Mesenteric fat pad (tissue), 1 donor: ENCODE results near the gene TRIM45. TPM values are rescaled to one million over a fixed set of nuclear protein-coding genes. Genes with fewer than 3 reads are reported as not detected.

Source experiments
- DNase-seq: peaks from one replicate; pipeline ENCODE4 v3.0.0-alpha.2; 2020; ENCODE audit warnings: low spot score
- total RNA-seq: library from RNA; stranded (reverse); fragmentation: NEBNext Ultra II Directional; extraction: Animal tissue kit (Norgen Biotek cat#: 25700); gene quantifications from one replicate; pipeline ENCODE4 v1.2.1, GENCODE V29; 2021
- donor health status: DM: yes; HTN: yes; CAD: no.

The TRIM45 gene
- total RNA-seq, 1 donor from 2014 or later: 0.64 TPM

- no peak for DNase-seq
Observed at GRCh38 chr1:117101334-117101733, 20.2 kb downstream of the TRIM45 start.

DNA sequence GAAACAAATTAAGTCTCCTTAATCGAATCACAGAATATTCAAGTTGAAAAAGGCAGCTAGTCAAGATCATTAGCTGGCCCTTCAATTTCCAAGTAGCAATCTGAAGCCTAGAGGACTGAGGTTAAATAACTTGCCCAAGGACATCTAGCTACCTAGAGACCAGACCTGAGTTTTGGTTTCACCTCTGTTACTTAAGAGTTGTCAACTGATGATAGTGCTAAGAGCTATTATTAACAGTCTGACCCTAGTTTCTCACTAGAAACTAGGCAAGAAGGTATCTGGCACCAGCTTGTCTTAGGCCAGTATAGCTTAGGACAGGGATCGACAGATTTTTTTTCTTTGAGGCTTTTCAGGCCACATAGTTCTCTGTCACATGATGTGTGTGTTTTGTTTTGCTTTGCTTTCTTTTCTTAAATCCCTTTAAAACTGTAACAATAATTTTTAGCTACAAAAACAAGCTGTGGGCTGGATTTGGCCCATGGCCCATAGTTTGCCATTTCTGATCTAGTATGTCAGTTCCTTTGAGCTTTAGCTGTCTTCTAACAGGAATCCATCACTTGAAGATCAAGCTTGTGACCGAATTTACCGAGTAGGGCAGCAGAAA, 23.2 kb downstream of the TRIM45 start:
- DNase-seq: no peak

- DNase-seq: no peak
Observed at GRCh38 chr1:117097443-117097842, 24.1 kb downstream of the TRIM45 start.

GRCh38 chr1:117096951-117097408, 24.6 kb downstream of the TRIM45 start:
- DNase-seq: no peak

- DNase-seq: no peak
Observed at GRCh38 chr1:117094841-117095604, 26.5 kb downstream of the TRIM45 start.

GRCh38 chr1:117093870-117094621, 27.5 kb downstream of the TRIM45 start:
- DNase-seq: no peak

- no peak for DNase-seq
Observed at GRCh38 chr1:117093091-117093534, 28.4 kb downstream of the TRIM45 start.

DNA sequence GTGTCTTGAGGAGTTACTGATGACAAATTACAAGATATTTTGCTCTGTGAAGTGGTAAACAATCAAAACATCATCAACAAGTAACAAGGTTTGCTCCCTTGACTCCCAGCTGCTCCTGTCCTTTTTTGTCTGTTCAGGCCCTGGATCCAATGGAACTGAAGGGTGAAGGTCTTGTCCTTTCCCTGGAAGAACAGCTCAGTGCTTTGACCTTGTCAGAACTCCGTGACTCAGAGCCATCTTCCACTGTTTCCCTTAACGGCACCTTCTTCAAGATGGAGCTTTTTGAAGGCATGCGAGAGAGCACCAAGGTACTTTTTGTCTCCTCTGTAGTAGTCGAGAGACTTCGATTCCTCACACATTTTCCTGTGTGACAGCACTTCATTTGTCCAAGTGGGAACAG, 29.0 kb downstream of the TRIM45 start:
- no peak for DNase-seq

GRCh38 chr1:117089996-117090395, 31.6 kb downstream of the TRIM45 start:
- no peak for DNase-seq

DNA sequence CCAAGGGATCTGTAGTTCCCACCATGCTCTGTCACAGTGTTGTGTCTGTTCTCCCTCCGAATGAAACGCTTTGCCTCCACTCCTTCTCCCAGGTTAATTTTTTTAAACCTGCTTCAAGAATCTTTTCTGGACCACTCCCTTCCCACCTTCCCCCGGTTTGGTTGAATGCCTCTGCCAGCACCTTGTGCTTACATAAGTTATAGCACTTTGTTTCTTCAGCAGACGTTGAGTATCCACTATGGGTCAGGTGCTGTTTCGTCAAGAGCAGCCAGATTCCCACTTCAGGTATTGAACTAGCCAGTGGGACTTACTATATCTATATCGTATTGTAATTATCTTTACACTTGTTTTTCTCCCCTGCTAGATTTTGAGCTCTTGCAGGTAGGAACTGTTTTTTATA, 33.9 kb downstream of the TRIM45 start:
- no peak for DNase-seq

- no peak for DNase-seq
Observed at GRCh38 chr1:117084231-117084630, 37.3 kb downstream of the TRIM45 start.

GRCh38 chr1:117079737-117080136, 41.8 kb downstream of the TRIM45 start:
- DNase-seq: no peak

GRCh38 chr1:117077267-117077666, 44.3 kb downstream of the TRIM45 start:
- no peak for DNase-seq

- DNase-seq: no peak
Observed at GRCh38 chr1:117076648-117077047, 44.9 kb downstream of the TRIM45 start.

GRCh38 chr1:117070124-117070523, 51.4 kb downstream of the TRIM45 start:
- DNase-seq: no peak

DNA sequence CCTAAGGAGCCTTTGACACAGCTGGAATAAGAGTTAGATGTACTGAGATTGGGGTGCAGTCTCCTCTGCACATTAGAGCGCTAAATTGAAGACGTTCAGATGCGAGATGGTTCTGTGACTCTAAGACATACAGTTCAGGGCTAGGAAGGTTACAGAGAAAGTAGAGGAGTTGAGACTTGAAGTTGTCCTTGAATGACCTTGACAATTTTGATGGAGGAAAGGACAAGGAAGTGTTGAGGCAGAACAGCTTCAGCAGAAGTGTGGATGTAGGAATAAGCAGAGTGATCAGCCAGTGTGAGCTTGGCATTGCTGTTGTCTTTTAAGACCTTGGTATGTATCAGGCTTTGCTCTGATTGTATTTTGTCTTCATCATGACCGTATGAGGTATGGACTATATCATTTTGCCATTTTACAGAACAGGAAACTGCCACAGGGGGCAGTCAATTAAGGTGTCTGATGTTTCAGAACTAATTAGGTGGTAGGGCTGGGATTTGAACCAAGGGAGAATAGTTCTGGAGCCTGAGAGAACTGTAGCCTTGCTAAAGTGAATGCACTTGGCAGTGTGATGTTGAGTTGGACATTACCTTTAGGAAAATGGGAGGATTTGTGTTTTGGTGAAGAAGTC, 52.2 kb downstream of the TRIM45 start:
- no peak for DNase-seq

- no peak for DNase-seq
Observed at GRCh38 chr1:117068580-117068979, 53.0 kb downstream of the TRIM45 start.

GRCh38 chr1:117067533-117068370, 53.8 kb downstream of the TRIM45 start:
- DNase-seq: no peak

DNA sequence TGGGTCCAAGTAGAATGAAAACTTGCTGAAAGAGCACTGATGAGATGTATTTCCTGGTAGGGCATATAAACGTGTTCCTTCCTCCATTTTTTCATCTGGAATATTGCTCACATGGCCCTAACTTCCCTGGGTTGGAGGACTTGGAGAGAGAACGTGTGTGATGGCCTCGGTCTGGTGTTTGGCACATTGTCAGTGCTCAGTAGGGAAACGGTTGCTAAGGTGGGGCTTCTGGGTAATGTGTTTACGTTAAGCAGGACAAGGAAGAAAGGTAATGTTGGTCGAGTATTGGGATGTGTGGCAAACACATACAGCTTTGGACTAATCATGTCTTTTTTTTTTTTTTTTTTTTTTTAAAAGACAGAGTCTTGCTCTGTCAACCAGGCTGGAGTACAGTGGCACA, 55.2 kb downstream of the TRIM45 start:
- DNase-seq: no peak

DNA sequence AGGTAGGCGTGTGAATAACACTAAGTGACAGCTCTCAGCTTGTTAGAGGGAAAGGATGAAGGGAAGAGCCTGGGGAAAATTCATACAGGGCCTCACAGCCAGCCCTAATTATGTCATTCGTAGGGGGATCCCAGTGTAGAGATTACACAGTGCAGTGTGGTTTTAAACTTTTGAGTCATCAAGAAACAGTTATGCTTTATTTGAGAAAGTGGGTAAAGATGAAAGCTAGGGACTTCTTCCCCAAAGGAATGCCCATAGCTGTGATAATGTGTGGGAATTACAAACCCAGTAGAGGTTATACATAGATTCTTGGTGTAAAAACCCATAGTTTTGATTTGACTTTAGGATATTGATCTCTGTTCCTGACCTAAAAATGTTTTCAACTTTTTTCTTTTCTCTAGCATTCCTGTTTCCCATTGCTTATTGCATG, 59.5 kb downstream of the TRIM45 start:
- no peak for DNase-seq
